H1 (cell line): Measurements from ENCODE around the gene ABL2. TPM values are rescaled to one million over a fixed set of nuclear protein-coding genes. Genes with fewer than 3 reads are reported as not detected.

ENCODE experiments used
- CTCF ChIA-PET: fragments of 300-600 bp; sonication (Branson Sonifier 250); formaldehyde crosslinking; loops from one replicate; lab custom pipeline; 2021; ENCODE audit not compliant: partially characterized antibody; lab: Charles Lee
- POLR2A ChIA-PET: fragments of 300-600 bp; sonication (Branson Sonifier 250); formaldehyde crosslinking; loops from one replicate; lab custom pipeline; 2021; ENCODE audit warnings: inconsistent platforms; ENCODE audit not compliant: partially characterized antibody; lab: Charles Lee
- DNase-seq, 2 experiments: peaks; one replicate each; pipeline versions ENCODE4 v3.0.0 to v3.0.0-alpha.2; 2010 to 2022; ENCODE audit warnings: low spot score in 2 of 2, low read depth in 1 of 2, mixed read lengths in 1 of 2
- FAIRE-seq: peaks from 2 replicates; lab custom pipeline; 2011; peaks lifted over from hg19 to GRCh38; lab: Jason Lieb, UNC
- H2AFZ ChIP-seq: 2 replicates; pipeline ENCODE4 v1.8.1; 2012; ENCODE audit warnings: low read length, inconsistent platforms
- H2AK5ac ChIP-seq: 2 replicates; pipeline ENCODE4 v1.6.1; 2013; ENCODE audit warnings: low read depth, low read length
- H2BK120ac ChIP-seq: replicated peaks from 2 replicates; pipeline ENCODE3; 2013; ENCODE audit warnings: low read depth, low read length, inconsistent platforms
- H2BK12ac ChIP-seq: 2 replicates; pipeline ENCODE4 v1.6.1; 2013; ENCODE audit warnings: low read depth, low read length
- H2BK15ac ChIP-seq: 2 replicates; pipeline ENCODE4 v1.6.1; 2013; ENCODE audit warnings: low read length
- H2BK20ac ChIP-seq: 2 replicates; pipeline ENCODE4 v1.6.1; 2013; ENCODE audit warnings: low read length
- H2BK5ac ChIP-seq: 2 replicates; pipeline ENCODE4 v1.6.1; 2013; ENCODE audit warnings: low read depth, low read length
- H3K14ac ChIP-seq: 2 replicates; pipeline ENCODE4 v1.6.1; 2013; ENCODE audit warnings: inconsistent platforms; ENCODE audit not compliant: insufficient read length
- H3K18ac ChIP-seq: 2 replicates; pipeline ENCODE4 v1.6.1; 2013; ENCODE audit warnings: low read length; ENCODE audit errors: extremely low read depth
- H3K23ac ChIP-seq: 2 replicates; pipeline ENCODE4 v1.6.1; 2013; ENCODE audit warnings: inconsistent platforms; ENCODE audit not compliant: insufficient read length
- H3K23me2 ChIP-seq: 2 replicates; pipeline ENCODE4 v1.6.1; 2013; ENCODE audit warnings: low read depth, low read length
- H3K27ac ChIP-seq: 2 replicates; pipeline ENCODE4 v1.6.1; 2011; ENCODE audit warnings: low read depth, low read length, inconsistent platforms
- H3K27me3 ChIP-seq, 4 experiments: replicated peaks in 1 of 4; 1 replicate in 1 of 4; 2 replicates in 3 of 4; pipeline versions ENCODE4 v1.6.1 to v1.8.1; 2011 to 2013; ENCODE audit warnings: low read length in 3 of 4, mild to moderate bottlenecking in 3 of 4, inconsistent platforms in 2 of 4, mixed read lengths in 2 of 4, moderate library complexity in 1 of 4; ENCODE audit not compliant: control insufficient read depth in 3 of 4, insufficient read depth in 3 of 4; ENCODE audit errors: extremely low read depth in 1 of 4
- H3K36me3 ChIP-seq, 4 experiments: 2 replicates each; pipeline versions ENCODE4 v1.6.1 to v1.8.1; 2011 to 2013; ENCODE audit warnings: mild to moderate bottlenecking in 4 of 4, low read length in 3 of 4, moderate library complexity in 2 of 4, control low read depth in 1 of 4, inconsistent platforms in 1 of 4; ENCODE audit not compliant: insufficient read depth in 4 of 4, control insufficient read depth in 2 of 4
- H3K4ac ChIP-seq: replicated peaks from 2 replicates; pipeline ENCODE3; 2013; ENCODE audit warnings: low read length, low read depth, mixed read lengths, inconsistent platforms; ENCODE audit not compliant: insufficient read length
- H3K4me1 ChIP-seq, 4 experiments: replicated peaks in 1 of 4; 1 replicate in 1 of 4; 2 replicates in 3 of 4; pipeline versions ENCODE4 v1.6.1 to v1.8.1; 2011 to 2013; ENCODE audit warnings: low read length in 3 of 4, inconsistent platforms in 2 of 4, mixed read lengths in 1 of 4; ENCODE audit not compliant: insufficient read depth in 4 of 4, control insufficient read depth in 3 of 4
- H3K4me2 ChIP-seq, 2 experiments: 2 replicates each; pipeline versions ENCODE4 v1.6.1 to v1.8.1; 2011 to 2013; ENCODE audit warnings: low read depth in 2 of 2, low read length in 2 of 2, control low read depth in 1 of 2, inconsistent platforms in 1 of 2, mild to moderate bottlenecking in 1 of 2; ENCODE audit not compliant: insufficient read depth in 1 of 2
- H3K4me3 ChIP-seq, 4 experiments: fragments of 200-600, 300-600 bp in 1 of 4; sonication (generic), shearing (Covaris generic), sonication (Bioruptor Twin) in 1 of 4; 2 replicates each; pipeline versions ENCODE4 v1.5.1 to v1.8.1; 2011 to 2016; ENCODE audit warnings: low read length in 4 of 4, low read depth in 3 of 4, control low read depth in 2 of 4, inconsistent platforms in 2 of 4, mild to moderate bottlenecking in 2 of 4, mixed read lengths in 1 of 4, moderate library complexity in 1 of 4; ENCODE audit not compliant: insufficient read depth in 2 of 4; ENCODE audit errors: extremely low read depth in 1 of 4
- H3K56ac ChIP-seq: replicated peaks from 2 replicates; pipeline ENCODE3; 2013; ENCODE audit warnings: low read depth, mild to moderate bottlenecking, mixed read lengths, low read length, inconsistent platforms; ENCODE audit not compliant: insufficient read length
- H3K79me1 ChIP-seq: 2 replicates; pipeline ENCODE4 v1.6.1; 2013; ENCODE audit warnings: low read depth, low read length, control low read depth
- H3K79me2 ChIP-seq, 2 experiments: 2 replicates each; pipeline versions ENCODE4 v1.6.1 to v1.8.1; 2012 to 2013; ENCODE audit warnings: low read length in 2 of 2, mild to moderate bottlenecking in 2 of 2, inconsistent platforms in 1 of 2; ENCODE audit not compliant: insufficient read depth in 2 of 2, control insufficient read depth in 1 of 2
- H3K9ac ChIP-seq, 4 experiments: replicated peaks in 1 of 4; 1 replicate in 1 of 4; 2 replicates in 3 of 4; pipeline versions ENCODE4 v1.6.1 to v1.8.1; 2011 to 2013; ENCODE audit warnings: low read depth in 3 of 4, low read length in 3 of 4, control low read depth in 2 of 4, mild to moderate bottlenecking in 2 of 4, moderate library complexity in 2 of 4, inconsistent platforms in 1 of 4; ENCODE audit errors: extremely low read depth in 1 of 4
- H3K9me3 ChIP-seq, 2 experiments: 2 replicates each; pipeline versions ENCODE4 v1.6.1 to v1.8.1; 2012 to 2013; ENCODE audit warnings: mild to moderate bottlenecking in 2 of 2, moderate library complexity in 2 of 2, control low read depth in 1 of 2, inconsistent platforms in 1 of 2, low read depth in 1 of 2, low read length in 1 of 2, mixed read lengths in 1 of 2; ENCODE audit not compliant: insufficient read depth in 2 of 2
- H4K20me1 ChIP-seq, 2 experiments: replicated peaks in 1 of 2; 2 replicates each; pipeline versions ENCODE3 to v1.8.1; 2011 to 2013; ENCODE audit warnings: inconsistent platforms in 2 of 2, low read length in 2 of 2, mild to moderate bottlenecking in 1 of 2; ENCODE audit not compliant: insufficient read depth in 2 of 2, control insufficient read depth in 1 of 2
- H4K5ac ChIP-seq: 2 replicates; pipeline ENCODE4 v1.6.1; 2013; ENCODE audit warnings: low read length, low read depth, mixed read lengths, inconsistent platforms; ENCODE audit not compliant: insufficient read length
- H4K8ac ChIP-seq: 2 replicates; pipeline ENCODE4 v1.8.0; 2013; ENCODE audit warnings: mild to moderate bottlenecking, moderate library complexity, low read length, inconsistent platforms; ENCODE audit not compliant: insufficient read depth; ENCODE audit errors: extremely low read depth
- H4K91ac ChIP-seq: replicated peaks from 2 replicates; pipeline ENCODE3; 2013; ENCODE audit warnings: low read length, mixed read lengths, inconsistent platforms; ENCODE audit not compliant: insufficient read length
- ATF2 ChIP-seq: IDR thresholded peaks from 2 replicates; pipeline ENCODE4 v1.6.1; 2012; ENCODE audit warnings: low read length, inconsistent platforms
- GABPA ChIP-seq: IDR thresholded peaks from 2 replicates; pipeline ENCODE4 v1.6.1; 2011; ENCODE audit warnings: mild to moderate bottlenecking, low read length, moderate library complexity, borderline replicate concordance; ENCODE audit not compliant: insufficient read depth
- GTF2F1 ChIP-seq: IDR thresholded peaks from 2 replicates; pipeline ENCODE4 v1.6.1; 2012; ENCODE audit warnings: low read depth, low read length, improper control_type of control experiment, borderline replicate concordance
- PHF8 ChIP-seq: fragments of 200-600 bp; sonication (generic); conservative IDR thresholded peaks from 2 replicates; pipeline ENCODE4 v1.7.1; 2012; ENCODE audit warnings: low read depth, mild to moderate bottlenecking, inconsistent platforms, low read length, moderate library complexity
- RFX5 ChIP-seq: IDR thresholded peaks from 2 replicates; pipeline ENCODE4 v1.6.1; 2011; ENCODE audit warnings: low read depth, low read length, improper control_type of control experiment, borderline replicate concordance
- YY1 ChIP-seq: IDR thresholded peaks from 2 replicates; pipeline ENCODE4 v1.6.1; 2011; ENCODE audit warnings: low read depth, mild to moderate bottlenecking, low read length
- WGBS, 2 experiments: shearing (Covaris generic) in 1 of 2; methylation state at CpG; one replicate each; pipeline versions ENCODE4 v1.1.6 to v1.1.7; 2013 to 2015; ENCODE audit warnings: low lambda C conversion rate in 2 of 2, mixed read lengths in 2 of 2, inconsistent platforms in 1 of 2, low coverage in 1 of 2, missing lambda C conversion rate in 1 of 2; ENCODE audit not compliant: insufficient replicate concordance in 2 of 2, insufficient coverage in 1 of 2, insufficient read length in 1 of 2; ENCODE audit errors: extremely low coverage in 1 of 2, missing lambda C conversion rate in 1 of 2; 5-methylcytosine and 5-hydroxymethylcytosine counted together
- polyA plus RNA-seq, 7 experiments: library from polyadenylated mRNA; depleted of rRNA in 3 of 7; stranded (reverse) in 5 of 7; unstranded in 2 of 7; fragments of >200 nt in 5 of 7; fragments of 200-250 nt in 2 of 7; gene quantifications; 1 replicate in 5 of 7; 2 replicates in 1 of 7; 4 replicates in 1 of 7; pipeline versions ENCODE4 v1.2.1 to v1.2.3, GENCODE V29; 2011 to 2013; ENCODE audit warnings: missing spikeins in 2 of 7, mixed read lengths in 2 of 7
- total RNA-seq: library from RNA; stranded (reverse); fragmentation: NEBNext Ultra II Directional; extraction: Animal tissue kit (Norgen Biotek cat#: 25700); gene quantifications from 2 replicates; pipeline ENCODE4 v1.2.1, GENCODE V29; 2021

Gene ABL2
- total and polyA plus RNA-seq, 2 of the 8 experiments (the other 6 are each of a cell fraction or from before 2014, with no cell fraction given): 4.5 to 19.1 TPM

GRCh38 chr1:179107706-179108629 lies 121.5 kb downstream of the ABL2 start:
- Histone ChIP-seq H2BK20ac (no peak overlapping the region), H3K9me3 (no peaks in the 10 kb centered on the region; a peak in 1 of 4 replicates), H2BK12ac (no peak overlapping the region), H3K18ac (no peak overlapping the region), H3K56ac (no peak overlapping the region), H3K4me3 (no peak overlapping the region), H3K9ac (no peak overlapping the region), H2AK5ac (no peak overlapping the region), H2AFZ (no peak overlapping the region), H3K14ac (no peak overlapping the region), H3K27me3 (no peaks in the 10 kb centered on the region), H3K4me2 (no peak overlapping the region), H3K23me2 (no peaks in the 10 kb centered on the region; the same call in 1 of the 2 replicates), H2BK15ac (no peak overlapping the region), H4K20me1 (no peaks in the 10 kb centered on the region), H2BK120ac (no peak overlapping the region), H3K36me3 (peaks cover 6 to 33% (median 22%) of the 10 kb centered on the region in 4 experiments; a peak in 7 of 8 replicates), H3K4ac (peak overlapping the region; percentile 35), H4K5ac (no peak overlapping the region), H3K27ac (no peak overlapping the region), H4K8ac (no peak overlapping the region), H3K23ac (no peak overlapping the region), H3K79me1 (no peaks in the 10 kb centered on the region), H4K91ac (no peak overlapping the region), H3K79me2 (no peaks in the 10 kb centered on the region), H2BK5ac (no peak overlapping the region), H3K4me1 (no peaks in the 10 kb centered on the region)
- CTCF ChIA-PET: interaction anchor here (0.5 to 4.9 kb wide), 8 partner anchors 10 to 614 kb away, joined by 3 to 41 read pairs (median 4); no protein-coding TSS in a partner anchor
- POLR2A ChIA-PET: interaction anchor here (1.0 kb wide), 1 partner anchor 15 kb away, joined by 3 read pairs; no protein-coding TSS in a partner anchor
- FAIRE-seq: no peak
- WGBS, 2 experiments: 93% methylated on average over 15 of the region's 15 CpGs; no CpG with 5 or more reads in 1 of the 2 experiments
- DNase-seq: no peak
- TF ChIP-seq ATF2: no peak
- no peak for TF ChIP-seq PHF8
- no peak for TF ChIP-seq GTF2F1
- TF ChIP-seq RFX5: no peak
- no peak for TF ChIP-seq GABPA
- TF ChIP-seq YY1: no peak
